ENCODE data around the gene LIN28B. TPM values are rescaled to one million over a fixed set of nuclear protein-coding genes. Genes with fewer than 3 reads are reported as not detected.

LIN28B gene
- polyA plus RNA-seq: not detected

- no peaks in the 10 kb centered on the region for H3K4me1 Mint-ChIP-seq
- H3K27me3 Mint-ChIP-seq (ENCODE audit: low read depth in 3 of 3): peaks cover 18 to 49% (median 46%) of the 10 kb centered on the region in 3 donors
- DNase-seq: no peak
- H3K36me3 Mint-ChIP-seq: peaks cover 0 to 4% (median 3%) of the 10 kb centered on the region in 3 donors
- no peak within 1 kb of the TSS for H3K27ac Mint-ChIP-seq
- H3K9me3 Mint-ChIP-seq: peaks cover 5 to 49% (median 12%) of the 10 kb centered on the region in 6 donors
- H3K4me3 Mint-ChIP-seq: peak within 1 kb of the TSS in 1 of 5 donors; percentile 56
Observed at GRCh38 chr6:104956731-104957294, at the start of gene LIN28B. Gene LIN28B, plus strand, starts transcription at chr6:104957107. Its CDS starts 144 bp downstream, at chr6:104957251.

- no peaks in the 10 kb centered on the region for H3K4me1 Mint-ChIP-seq
- DNase-seq: no peak
- peaks cover 0 to 5% (median 0%) of the 10 kb centered on the region in 6 donors for H3K9me3 Mint-ChIP-seq
- no peak overlapping the region for H3K27ac Mint-ChIP-seq
- no peaks in the 10 kb centered on the region for H3K36me3 Mint-ChIP-seq
- peaks cover 0 to 8% (median 2%) of the 10 kb centered on the region in 3 donors for H3K27me3 Mint-ChIP-seq (ENCODE audit: low read depth in 3 of 3)
- H3K4me3 Mint-ChIP-seq: no peak overlapping the region
Observed at GRCh38 chr6:104908031-104908887, 48.6 kb upstream of the LIN28B start.

GRCh38 chr6:104908888-104909525 lies 47.9 kb upstream of the LIN28B start:
- Mint-ChIP-seq H3K4me1 (no peaks in the 10 kb centered on the region), H3K36me3 (no peaks in the 10 kb centered on the region), H3K27me3 (ENCODE audit: low read depth in 3 of 3) (peaks cover 0 to 5% (median 2%) of the 10 kb centered on the region in 3 donors), H3K9me3 (peaks cover 0 to 4% (median 0%) of the 10 kb centered on the region in 6 donors), H3K27ac (no peak overlapping the region), H3K4me3 (no peak overlapping the region)
- no peak for DNase-seq

GRCh38 chr6:104921896-104922295 lies 35.0 kb upstream of the LIN28B start:
- Mint-ChIP-seq H3K4me1 (no peaks in the 10 kb centered on the region), H3K27me3 (ENCODE audit: low read depth in 3 of 3) (peaks cover 4 to 15% (median 9%) of the 10 kb centered on the region in 3 donors), H3K9me3 (peaks cover 0 to 7% (median 0%) of the 10 kb centered on the region in 6 donors), H3K4me3 (no peak overlapping the region), H3K36me3 (no peaks in the 10 kb centered on the region), H3K27ac (no peak overlapping the region)
- DNase-seq: no peak

- no peaks in the 10 kb centered on the region for H3K36me3 Mint-ChIP-seq
- peaks cover 0 to 4% (median 0%) of the 10 kb centered on the region in 6 donors for H3K9me3 Mint-ChIP-seq
- H3K27me3 Mint-ChIP-seq (ENCODE audit: low read depth in 3 of 3): peaks cover 2 to 6% (median 6%) of the 10 kb centered on the region in 3 donors
- H3K27ac Mint-ChIP-seq: no peak overlapping the region
- no peaks in the 10 kb centered on the region for H3K4me1 Mint-ChIP-seq
- DNase-seq: no peak
- no peak overlapping the region for H3K4me3 Mint-ChIP-seq
Observed at GRCh38 chr6:104928141-104928540, 28.8 kb upstream of the LIN28B start.

- Mint-ChIP-seq H3K36me3 (no peaks in the 10 kb centered on the region), H3K4me1 (no peaks in the 10 kb centered on the region), H3K9me3 (peaks cover 0 to 4% (median 0%) of the 10 kb centered on the region in 6 donors), H3K27me3 (ENCODE audit: low read depth in 3 of 3) (peaks cover 2 to 6% (median 6%) of the 10 kb centered on the region in 3 donors), H3K27ac (no peak overlapping the region), H3K4me3 (no peak overlapping the region)
- DNase-seq: no peak
Observed at GRCh38 chr6:104929353-104929752, 27.6 kb upstream of the LIN28B start.

GRCh38 chr6:104930939-104931338 lies 26.0 kb upstream of the LIN28B start:
- no peak overlapping the region for H3K4me3 Mint-ChIP-seq
- DNase-seq: no peak
- H3K27ac Mint-ChIP-seq: no peak overlapping the region
- no peaks in the 10 kb centered on the region for H3K36me3 Mint-ChIP-seq
- H3K9me3 Mint-ChIP-seq: peaks cover 0 to 4% (median 0%) of the 10 kb centered on the region in 6 donors
- peaks cover 2 to 6% (median 3%) of the 10 kb centered on the region in 3 donors for H3K27me3 Mint-ChIP-seq (ENCODE audit: low read depth in 3 of 3)
- no peaks in the 10 kb centered on the region for H3K4me1 Mint-ChIP-seq

- Mint-ChIP-seq H3K4me1 (peaks cover 7 to 9% of the 10 kb centered on the region in 2 donors), H3K36me3 (no peaks in the 10 kb centered on the region), H3K9me3 (peaks cover 0 to 13% (median 5%) of the 10 kb centered on the region in 6 donors), H3K27me3 (ENCODE audit: low read depth in 3 of 3) (peaks cover 4 to 18% (median 14%) of the 10 kb centered on the region in 3 donors), H3K4me3 (no peak overlapping the region), H3K27ac (no peak overlapping the region)
- no peak for DNase-seq
Observed at GRCh38 chr6:104936766-104937535, 20.0 kb upstream of the LIN28B start.

- Mint-ChIP-seq H3K9me3 (peaks cover 2 to 13% (median 5%) of the 10 kb centered on the region in 6 donors), H3K4me1 (peaks cover 9 to 16% of the 10 kb centered on the region in 2 donors), H3K27me3 (ENCODE audit: low read depth in 3 of 3) (peaks cover 4 to 19% (median 16%) of the 10 kb centered on the region in 3 donors), H3K36me3 (no peaks in the 10 kb centered on the region), H3K27ac (no peak overlapping the region), H3K4me3 (peak overlapping the region; percentile 56 to 79 (median 64))
- DNase-seq: no peak
Observed at GRCh38 chr6:104940238-104940892, 16.5 kb upstream of the LIN28B start.

GRCh38 chr6:104940893-104941728 lies 15.8 kb upstream of the LIN28B start:
- peaks cover 9 to 16% of the 10 kb centered on the region in 2 donors for H3K4me1 Mint-ChIP-seq
- H3K36me3 Mint-ChIP-seq: no peaks in the 10 kb centered on the region
- peaks cover 2 to 13% (median 5%) of the 10 kb centered on the region in 6 donors for H3K9me3 Mint-ChIP-seq
- H3K27me3 Mint-ChIP-seq (ENCODE audit: low read depth in 3 of 3): peaks cover 4 to 19% (median 18%) of the 10 kb centered on the region in 3 donors
- H3K4me3 Mint-ChIP-seq: peak overlapping the region; percentile 72 to 84 (median 78)
- peak overlapping the region in 1 of 6 donors; percentile 2 for H3K27ac Mint-ChIP-seq
- peak; percentile 32 to 34 (median 32) for DNase-seq

GRCh38 chr6:104941729-104942091 lies 15.2 kb upstream of the LIN28B start:
- DNase-seq: no peak
- peak overlapping the region in 1 of 6 donors; percentile 2 for H3K27ac Mint-ChIP-seq
- H3K36me3 Mint-ChIP-seq: no peaks in the 10 kb centered on the region
- peak overlapping the region; percentile 69 to 84 (median 78) for H3K4me3 Mint-ChIP-seq
- H3K9me3 Mint-ChIP-seq: peaks cover 2 to 13% (median 5%) of the 10 kb centered on the region in 6 donors
- peaks cover 3 to 19% (median 16%) of the 10 kb centered on the region in 3 donors for H3K27me3 Mint-ChIP-seq (ENCODE audit: low read depth in 3 of 3)
- peaks cover 9 to 16% of the 10 kb centered on the region in 2 donors for H3K4me1 Mint-ChIP-seq

GRCh38 chr6:104943781-104944180 lies 13.1 kb upstream of the LIN28B start:
- Mint-ChIP-seq H3K27ac (no peak overlapping the region), H3K4me1 (peaks cover 9 to 16% of the 10 kb centered on the region in 2 donors), H3K4me3 (no peak overlapping the region), H3K36me3 (no peaks in the 10 kb centered on the region), H3K9me3 (peaks cover 3 to 13% (median 5%) of the 10 kb centered on the region in 6 donors), H3K27me3 (ENCODE audit: low read depth in 3 of 3) (peaks cover 0 to 17% (median 16%) of the 10 kb centered on the region in 3 donors)
- no peak for DNase-seq
